Amygdala (tissue), 56 donors: Measurements from ENCODE around the gene ALS2.
"Not testable (repeated sequence)": the region's sequence is repeated elsewhere in the genome, so short reads cannot be mapped to it uniquely, and the experiment has no call there.

Experiments
- DNase-seq, 56 donors: peaks; one replicate each; lab custom pipeline; 2025; lab: John Stamatoyannopoulos, UW

The ALS2 gene

DNA sequence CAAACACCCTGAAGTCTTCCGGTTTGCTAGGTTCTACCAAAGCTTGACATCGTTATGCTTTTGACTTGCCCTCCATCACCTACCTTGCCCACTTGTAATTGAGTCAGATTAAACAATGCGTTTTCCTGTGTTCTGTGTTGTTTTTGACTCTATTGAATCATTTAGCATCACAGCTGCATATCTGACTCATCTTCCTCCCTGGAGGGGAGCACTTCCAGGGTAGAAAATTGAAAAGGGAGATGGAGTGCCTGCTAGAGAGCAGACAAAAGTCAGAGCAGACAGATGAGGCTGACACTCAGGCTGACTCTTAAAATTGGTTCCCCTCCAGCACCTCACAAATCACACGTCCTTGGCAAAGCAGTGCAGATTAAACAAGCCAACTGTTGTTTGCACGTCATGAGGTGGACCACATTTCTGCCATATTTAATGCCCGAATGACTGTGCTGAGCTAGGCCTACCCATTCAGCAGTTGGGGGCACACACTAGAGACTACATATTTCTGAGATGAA lies 84.5 kb downstream of the ALS2 start:
- peak in 2 of 56 donors; percentile 7 to 19 for DNase-seq

DNA sequence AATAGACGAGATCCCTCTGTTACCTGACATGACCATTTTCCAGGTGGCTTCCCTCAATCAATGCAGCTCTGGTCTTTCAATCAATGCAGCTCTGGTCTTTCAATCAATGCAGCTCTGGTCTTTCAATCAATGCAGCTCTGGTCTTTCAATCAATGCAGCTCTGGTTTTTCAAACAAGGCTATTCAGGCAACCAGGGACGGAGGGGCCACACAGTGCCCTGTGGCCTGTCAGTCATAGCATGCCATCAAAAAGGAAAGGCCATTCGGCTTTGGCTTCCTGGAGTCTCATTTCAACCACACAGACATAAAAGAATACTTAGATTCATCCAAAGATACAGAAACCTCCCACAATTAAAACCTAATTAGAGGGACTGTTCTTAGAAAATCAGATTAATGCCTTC lies 95.6 kb downstream of the ALS2 start:
- no peak for DNase-seq

DNA sequence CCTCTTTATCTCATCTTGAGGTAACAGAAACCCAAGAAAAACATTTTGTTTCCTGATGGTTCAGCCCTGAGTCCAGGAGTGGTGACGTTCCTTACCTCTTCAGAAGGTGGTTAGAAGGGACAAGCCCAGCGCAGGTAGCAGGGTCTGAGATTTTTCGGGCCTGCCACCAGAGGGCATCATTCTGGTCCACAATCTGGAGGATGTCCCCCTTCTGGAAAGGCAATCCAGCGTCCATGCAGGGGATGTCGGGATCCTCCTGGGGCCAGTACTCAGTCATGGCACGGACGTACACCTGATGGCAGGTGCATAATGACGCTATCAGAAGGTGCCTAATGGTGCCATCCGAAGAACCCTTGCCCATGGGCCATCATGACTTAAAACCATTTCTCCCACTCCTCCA lies 100.0 kb downstream of the ALS2 start:
- DNase-seq, result no peak

DNA sequence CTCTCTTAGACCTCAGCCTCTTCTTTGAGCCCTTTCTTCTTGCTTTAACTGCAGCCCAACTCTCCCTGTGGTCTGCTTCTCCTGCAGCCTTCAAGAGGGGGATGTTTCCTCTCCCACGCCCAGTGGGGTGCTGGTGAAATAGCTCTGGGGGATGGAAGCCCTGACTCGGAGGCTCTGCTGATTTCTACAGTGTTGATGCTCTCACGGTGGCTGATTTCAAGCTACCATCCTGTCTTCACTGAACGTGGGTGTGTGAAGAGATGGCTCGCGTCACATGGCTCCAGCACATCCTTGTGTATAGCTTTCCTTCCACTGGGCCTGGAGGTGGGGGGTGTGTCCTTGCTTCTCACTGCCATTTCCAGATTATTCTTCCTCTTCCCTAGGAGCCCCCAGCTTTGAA lies 102.3 kb downstream of the ALS2 start:
- peak in 10 of 56 donors; percentile 1 to 42 (median 12) for DNase-seq

DNA sequence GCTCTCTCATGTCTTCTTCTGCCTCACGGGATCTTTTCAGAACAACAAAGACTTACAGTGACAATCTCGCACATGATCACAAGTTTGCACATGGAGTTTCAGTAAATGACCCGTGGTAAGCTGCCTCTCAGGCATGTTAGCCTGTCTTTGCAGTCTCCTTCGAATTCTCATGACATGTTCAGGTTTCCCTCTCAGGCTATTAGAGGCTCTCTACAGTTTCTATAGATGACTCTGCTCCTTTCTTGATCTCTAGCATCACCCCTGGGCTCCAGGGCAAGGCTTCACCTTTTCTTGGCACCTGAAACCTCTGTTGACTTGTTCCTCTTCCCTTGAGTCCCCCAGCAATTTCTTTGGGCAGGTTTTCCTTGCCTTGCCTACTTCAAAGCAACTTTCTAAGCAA lies 105.3 kb downstream of the ALS2 start:
- DNase-seq, result no peak

DNA sequence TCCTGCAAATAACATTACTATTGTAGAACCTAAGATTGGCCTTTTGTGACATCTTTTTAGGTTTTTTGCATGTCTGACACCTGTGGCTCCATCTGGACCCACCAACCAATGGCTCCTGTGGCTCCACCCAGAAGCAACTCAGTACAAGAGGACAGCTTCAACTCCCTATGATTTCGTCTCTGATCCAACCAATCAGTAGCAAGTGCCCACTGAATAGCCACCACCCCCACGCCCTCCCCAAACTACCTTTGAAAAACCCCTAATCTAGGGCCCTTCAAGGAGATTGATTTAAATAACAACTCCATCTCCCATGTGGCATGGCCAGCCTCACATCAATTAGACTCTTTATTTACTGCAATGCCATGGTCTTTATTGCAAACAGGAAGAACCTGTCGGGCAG lies 105.9 kb downstream of the ALS2 start:
- DNase-seq, result no peak

DNA sequence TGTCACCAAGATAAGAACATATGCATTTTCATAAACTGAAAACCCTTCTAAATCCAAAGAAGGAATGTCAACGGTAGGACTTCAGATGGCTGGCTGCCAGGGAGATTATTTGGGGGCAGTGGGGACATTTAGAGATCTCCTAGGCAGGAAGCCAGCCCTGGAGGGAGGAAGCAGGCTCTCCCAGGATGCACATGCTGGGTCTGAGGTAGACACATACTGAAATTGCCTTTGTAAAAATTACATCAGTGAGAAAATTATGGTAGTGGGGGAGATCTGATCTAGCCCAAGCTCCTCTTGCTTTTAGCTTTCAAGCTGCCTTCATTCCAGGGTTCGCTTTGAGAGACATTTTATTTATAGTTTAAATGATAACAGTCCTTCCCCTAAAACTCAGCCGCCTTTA lies 106.4 kb downstream of the ALS2 start:
- DNase-seq, result no peak

DNA sequence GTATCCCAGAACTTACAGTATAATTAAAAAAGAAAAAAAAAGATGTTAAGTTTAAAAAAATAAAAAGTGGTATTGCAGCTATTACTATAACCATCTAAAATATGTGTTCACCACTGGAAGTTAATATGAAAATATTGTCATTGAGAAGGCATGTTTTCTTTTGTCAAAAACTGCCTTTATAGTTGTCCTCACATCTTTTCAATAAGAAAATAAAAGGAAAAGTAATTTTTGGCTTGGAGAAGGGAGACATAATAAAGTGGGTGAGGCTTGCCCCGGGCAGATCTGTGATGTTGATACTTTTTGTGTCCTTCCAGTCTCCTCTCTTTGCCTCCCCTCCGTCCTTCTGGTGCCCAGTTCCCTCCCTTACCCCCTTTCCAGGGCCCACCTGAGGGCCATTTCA lies 107.2 kb downstream of the ALS2 start:
- DNase-seq, result no peak

DNA sequence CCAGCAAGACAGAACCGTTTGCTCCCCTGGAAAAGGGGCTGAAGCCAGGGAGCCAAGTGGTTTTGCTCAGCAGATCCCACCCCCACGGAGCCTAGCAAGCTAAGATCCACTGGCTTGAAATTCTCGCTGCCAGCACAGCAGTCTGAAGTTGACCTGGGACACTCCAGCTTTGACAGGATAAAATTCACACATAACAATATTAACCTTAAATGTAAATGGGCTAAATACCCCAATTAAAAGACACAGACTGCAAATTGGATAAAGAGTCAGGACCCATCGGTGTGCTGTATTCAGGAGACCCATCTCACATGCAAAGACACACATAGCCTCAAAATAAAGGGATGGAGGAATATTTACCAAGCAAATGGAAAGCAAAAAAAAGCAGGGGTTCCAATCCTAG lies 109.5 kb downstream of the ALS2 start:
- not testable (repeated sequence) for DNase-seq

DNA sequence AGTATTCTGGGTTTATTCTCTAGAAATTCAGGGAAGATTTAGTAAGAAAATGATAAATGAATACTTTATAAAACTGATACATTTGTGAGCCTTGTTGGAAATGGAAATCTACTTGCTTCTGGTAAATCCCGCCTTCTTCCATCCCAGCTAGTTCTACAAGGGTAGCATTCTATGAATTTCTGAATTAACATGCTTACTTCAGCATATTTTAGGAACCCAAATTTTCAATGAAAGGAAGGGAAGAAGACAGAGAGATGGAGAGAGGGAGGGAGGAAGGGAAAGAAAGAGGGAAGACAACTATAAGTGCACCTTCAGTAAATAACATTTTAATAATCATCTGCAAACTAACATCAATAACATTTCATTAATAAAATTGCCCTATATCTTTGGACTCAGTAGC lies 110.9 kb downstream of the ALS2 start:
- DNase-seq, result no peak

DNA sequence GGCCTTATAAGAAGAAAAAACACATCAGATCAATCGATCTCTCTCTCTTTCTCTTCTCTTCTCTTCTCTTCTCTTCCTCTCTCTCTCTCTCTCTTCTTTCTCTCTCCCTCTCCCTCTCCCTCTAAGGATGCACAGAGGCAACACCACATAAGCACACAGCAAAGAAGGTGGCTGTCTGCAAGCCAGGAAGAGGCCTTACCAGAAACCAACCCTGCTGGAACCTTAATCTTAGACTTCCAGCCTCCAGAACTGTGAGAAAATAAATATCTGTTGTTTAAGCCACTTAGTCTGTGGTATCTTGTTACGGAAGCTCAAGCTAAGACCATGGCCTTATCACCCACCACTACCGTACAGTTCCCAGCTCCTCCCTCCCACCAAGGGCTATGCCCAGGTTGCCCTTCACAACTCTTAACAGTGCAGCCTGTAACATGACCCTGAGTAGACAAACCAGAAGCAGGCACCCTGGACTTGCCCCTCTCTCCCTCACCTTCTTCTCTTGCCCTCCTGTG lies 112.3 kb downstream of the ALS2 start:
- DNase-seq, result no peak

DNA sequence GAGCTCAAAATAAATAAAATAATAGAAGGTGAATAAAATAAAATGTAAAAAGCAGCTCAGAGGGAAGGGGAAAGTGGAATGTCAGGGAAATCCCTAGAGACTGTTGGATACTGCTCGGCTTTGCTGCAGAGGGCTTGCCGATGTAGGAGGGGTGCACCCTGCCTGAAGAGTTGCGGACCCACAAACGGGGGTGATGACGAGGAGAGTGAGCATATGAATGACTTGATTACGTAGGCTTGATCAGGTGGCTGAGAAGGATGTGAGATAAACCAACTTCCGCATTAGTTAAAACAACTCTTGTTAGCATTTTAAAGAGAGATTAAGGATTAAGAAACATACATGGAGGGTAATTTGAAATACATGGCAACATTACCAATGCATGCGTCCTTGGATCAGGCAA lies 116.4 kb downstream of the ALS2 start:
- DNase-seq, result no peak

DNA sequence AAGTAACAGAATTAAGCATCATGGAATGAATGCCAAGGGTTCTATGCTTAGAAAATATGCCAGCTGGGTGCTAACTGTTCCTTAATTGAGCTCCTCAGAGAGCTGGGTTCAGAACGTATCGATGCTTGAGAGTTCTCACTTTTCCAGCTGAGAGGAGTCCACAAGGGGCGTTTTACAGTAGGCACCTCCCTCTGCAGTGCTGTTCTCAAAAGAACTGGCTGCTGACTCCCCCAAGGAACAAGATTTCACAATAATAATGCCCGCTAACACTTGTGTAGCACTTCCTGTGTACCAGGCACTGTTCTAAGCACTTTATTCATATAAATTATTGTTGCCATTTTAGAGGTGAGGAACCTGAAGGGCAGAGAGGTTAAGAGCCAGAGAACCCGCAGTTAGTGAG lies 119.4 kb downstream of the ALS2 start:
- DNase-seq, result no peak

DNA sequence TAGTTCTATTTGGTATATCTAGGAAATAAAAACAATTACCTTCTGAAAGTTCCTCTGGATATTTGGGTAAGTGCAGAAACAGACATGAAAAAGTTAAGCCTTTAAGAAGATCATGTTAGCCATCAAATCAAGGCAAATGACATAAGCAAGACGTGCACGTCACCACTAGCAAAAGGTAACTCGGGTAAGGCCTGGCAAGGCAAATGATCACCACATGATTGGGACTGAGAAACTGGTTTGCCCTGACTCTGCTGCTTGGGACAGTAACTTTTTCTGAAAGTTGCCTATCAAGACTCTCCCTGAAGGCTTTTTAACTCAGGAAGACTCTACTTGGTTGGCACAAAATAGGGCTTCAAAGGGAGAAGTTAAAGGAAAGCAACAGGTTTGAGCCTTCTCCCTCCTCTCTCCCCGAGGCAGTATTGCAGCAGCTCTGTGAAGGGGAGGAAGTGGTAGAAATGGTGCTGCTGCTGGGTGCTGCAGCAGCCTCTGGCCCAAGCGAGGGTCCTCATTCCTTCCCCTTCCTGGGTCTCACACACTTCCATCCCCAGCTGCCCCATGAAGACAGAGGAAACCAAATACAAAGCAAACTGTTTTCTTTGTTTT lies 120.3 kb downstream of the ALS2 start:
- DNase-seq, result no peak

DNA sequence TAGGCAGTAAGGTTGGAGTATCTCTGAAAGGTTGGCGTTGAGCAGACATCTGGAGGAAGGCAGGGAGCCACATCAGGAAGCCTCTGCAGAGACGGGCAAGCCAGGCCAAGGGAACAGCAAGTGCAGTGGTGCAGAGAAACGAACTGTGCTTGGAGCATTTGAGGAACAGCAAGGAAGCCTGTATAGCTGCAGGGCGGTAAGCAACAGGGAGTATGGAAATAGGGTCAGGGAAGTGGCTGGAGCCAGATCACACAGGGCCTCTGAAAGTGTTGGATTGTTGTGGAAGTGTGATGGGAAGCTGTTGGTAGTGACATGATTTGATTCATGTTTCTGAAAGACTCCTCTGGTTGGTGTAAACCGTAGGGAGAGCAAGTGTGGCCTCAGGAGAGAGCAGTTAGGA lies 124.0 kb downstream of the ALS2 start:
- DNase-seq, result no peak

DNA sequence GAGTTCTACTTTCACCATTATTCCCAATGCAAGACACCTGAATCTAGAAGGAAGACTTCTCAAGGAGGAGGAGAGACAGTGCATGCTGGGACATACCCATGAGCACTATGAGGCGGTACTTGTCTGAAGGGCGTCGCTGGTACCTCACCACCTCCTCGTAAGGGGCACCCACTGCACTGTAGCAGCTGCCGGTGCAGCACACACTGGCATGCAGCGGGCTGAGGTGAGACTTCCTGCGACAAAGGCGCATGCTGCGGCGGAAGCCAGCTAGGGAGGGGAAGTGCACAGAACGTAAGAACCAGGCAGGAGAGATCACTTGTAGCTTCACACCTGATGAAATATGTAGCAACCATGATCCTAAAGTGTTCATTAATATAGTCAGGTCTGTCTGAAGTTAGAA lies 124.6 kb downstream of the ALS2 start:
- DNase-seq, result no peak

DNA sequence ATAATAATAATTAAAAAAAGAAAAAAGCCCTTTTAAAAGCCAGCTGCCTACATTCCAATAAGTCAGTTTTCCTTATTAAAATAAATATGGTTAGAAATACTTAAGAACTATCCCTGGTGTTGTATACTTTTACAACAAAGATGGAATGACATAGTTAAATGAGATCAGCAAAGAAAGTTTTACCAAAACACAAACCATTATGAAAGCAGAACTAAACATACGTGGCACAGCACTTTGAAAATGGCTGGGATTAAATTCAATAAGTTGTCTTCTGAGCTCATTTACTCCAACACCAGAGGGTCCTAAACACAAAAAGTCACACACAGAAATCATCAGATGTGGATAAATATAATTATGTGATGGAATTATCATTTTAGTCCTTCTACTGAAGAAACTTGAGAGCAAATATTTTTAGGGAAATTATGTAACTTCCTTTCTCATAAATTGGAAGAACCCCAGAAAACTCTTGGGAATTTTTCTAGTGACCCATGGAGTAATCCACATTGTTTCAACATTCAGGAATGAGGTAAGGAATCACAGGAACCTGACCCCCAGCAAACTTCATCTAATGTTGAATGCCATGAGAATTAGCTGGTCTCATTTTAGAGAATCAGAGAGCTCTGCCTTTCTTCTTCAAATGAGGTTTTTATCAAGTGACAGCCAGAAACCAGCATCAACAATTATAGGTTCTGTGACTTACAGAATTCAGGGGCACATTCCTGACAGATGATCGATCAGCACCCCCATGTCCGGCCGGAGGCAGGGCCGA lies 125.9 kb downstream of the ALS2 start:
- no peak for DNase-seq

DNA sequence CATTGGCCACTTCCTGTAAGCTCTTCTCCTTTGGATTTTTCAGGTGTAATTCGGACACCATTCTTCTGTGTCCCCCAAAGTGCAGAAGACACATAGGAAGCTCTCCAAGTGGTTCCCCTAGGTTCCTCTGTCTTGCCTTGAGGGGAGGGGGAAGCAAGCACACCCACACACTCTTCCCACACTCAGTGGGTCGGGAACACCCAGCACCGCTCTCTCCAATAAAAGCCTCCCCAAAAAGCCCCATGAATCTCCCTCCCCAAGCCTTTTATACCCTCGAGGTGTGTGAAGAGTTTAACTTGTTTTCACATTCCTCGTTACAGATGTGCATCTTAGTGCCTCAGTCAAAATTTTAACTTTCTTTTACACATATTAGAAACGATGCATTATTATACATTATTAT lies 127.5 kb downstream of the ALS2 start:
- no peak for DNase-seq
